IPS-18c (cell line): Measurements from ENCODE around the gene RWDD4.
"Not testable (repeated sequence)": the region's sequence is repeated elsewhere in the genome, so short reads cannot be mapped to it uniquely, and the experiment has no call there.

Experiments
- H3K4me3 ChIP-seq: 2 replicates; pipeline ENCODE4 v1.7.0; 2013; ENCODE audit warnings: low read depth, mild to moderate bottlenecking, low read length, moderate library complexity; ENCODE audit not compliant: insufficient read depth
- H3K9me3 ChIP-seq: one replicate; pipeline ENCODE4 v1.6.1; 2013; ENCODE audit warnings: mild to moderate bottlenecking, low read length, moderate library complexity; ENCODE audit not compliant: control insufficient read depth, insufficient read depth

The RWDD4 gene

GRCh38 chr4:183639291-183639690 is 19.7 kb downstream of the RWDD4 start:
- Histone ChIP-seq H3K4me3 (no peak overlapping the region), H3K9me3 (no peaks in the 10 kb centered on the region)

GRCh38 chr4:183638436-183638835 is 20.5 kb downstream of the RWDD4 start:
- Histone ChIP-seq H3K4me3 (no peak overlapping the region), H3K9me3 (no peaks in the 10 kb centered on the region)

- no peaks in the 10 kb centered on the region for H3K9me3 ChIP-seq
- no peak overlapping the region for H3K4me3 ChIP-seq
Observed at GRCh38 chr4:183637461-183637860, 21.5 kb downstream of the RWDD4 start.

- Histone ChIP-seq H3K9me3 (no peaks in the 10 kb centered on the region), H3K4me3 (no peak overlapping the region)
Observed at GRCh38 chr4:183636923-183637322, 22.1 kb downstream of the RWDD4 start.

GRCh38 chr4:183636503-183636902 is 22.5 kb downstream of the RWDD4 start:
- Histone ChIP-seq H3K4me3 (no peak overlapping the region), H3K9me3 (no peaks in the 10 kb centered on the region)

GRCh38 chr4:183635741-183636140 is 23.2 kb downstream of the RWDD4 start:
- H3K4me3 ChIP-seq: no peak overlapping the region
- H3K9me3 ChIP-seq: no peaks in the 10 kb centered on the region

GRCh38 chr4:183635321-183635720 is 23.7 kb downstream of the RWDD4 start:
- Histone ChIP-seq H3K4me3 (no peak overlapping the region), H3K9me3 (no peaks in the 10 kb centered on the region)

GRCh38 chr4:183633476-183634400 is 25.2 kb downstream of the RWDD4 start:
- no peak overlapping the region for H3K4me3 ChIP-seq
- no peaks in the 10 kb centered on the region for H3K9me3 ChIP-seq

- Histone ChIP-seq H3K9me3 (no peaks in the 10 kb centered on the region), H3K4me3 (no peak overlapping the region)
Observed at GRCh38 chr4:183632689-183633088, 26.3 kb downstream of the RWDD4 start.

- no peaks in the 10 kb centered on the region for H3K9me3 ChIP-seq
- H3K4me3 ChIP-seq: no peak overlapping the region
Observed at GRCh38 chr4:183631577-183632198, 27.3 kb downstream of the RWDD4 start.

GRCh38 chr4:183627979-183628588 is 30.9 kb downstream of the RWDD4 start:
- Histone ChIP-seq H3K4me3 (no peak overlapping the region), H3K9me3 (no peaks in the 10 kb centered on the region)

- not testable (repeated sequence) for H3K9me3 ChIP-seq, H3K4me3 ChIP-seq
Observed at GRCh38 chr4:183627286-183627685, 31.7 kb downstream of the RWDD4 start.

- Histone ChIP-seq H3K9me3 (no peaks in the 10 kb centered on the region), H3K4me3 (no peak overlapping the region)
Observed at GRCh38 chr4:183626168-183626567, 32.8 kb downstream of the RWDD4 start.

- H3K9me3 ChIP-seq: no peaks in the 10 kb centered on the region
- no peak overlapping the region for H3K4me3 ChIP-seq
Observed at GRCh38 chr4:183624548-183624947, 34.4 kb downstream of the RWDD4 start.

- no peak overlapping the region for H3K4me3 ChIP-seq
- no peaks in the 10 kb centered on the region for H3K9me3 ChIP-seq
Observed at GRCh38 chr4:183621875-183622274, 37.1 kb downstream of the RWDD4 start.

GRCh38 chr4:183620421-183620820 is 38.6 kb downstream of the RWDD4 start:
- H3K9me3 ChIP-seq: no peaks in the 10 kb centered on the region
- no peak overlapping the region for H3K4me3 ChIP-seq

GRCh38 chr4:183618681-183619080 is 40.3 kb downstream of the RWDD4 start:
- Histone ChIP-seq H3K9me3 (no peaks in the 10 kb centered on the region), H3K4me3 (no peak overlapping the region)

- H3K9me3 ChIP-seq: no peaks in the 10 kb centered on the region
- H3K4me3 ChIP-seq: no peak overlapping the region
Observed at GRCh38 chr4:183617075-183617474, 41.9 kb downstream of the RWDD4 start.
